GM12801 (cell line): ENCODE measurements around the gene BCKDHB.

Experiments
- TF ChIP-seq, protein P1 (sequence below): IDR thresholded peaks from one replicate; pipeline ENCODE4 v1.5.1; 2011; ENCODE audit warnings: control low read depth; ENCODE audit not compliant: insufficient read length; ENCODE audit errors: extremely low read depth

BCKDHB gene

GRCh38 chr6:80186082-80186481 is 79.6 kb downstream of the BCKDHB start:
- TF ChIP-seq, protein P1, sequence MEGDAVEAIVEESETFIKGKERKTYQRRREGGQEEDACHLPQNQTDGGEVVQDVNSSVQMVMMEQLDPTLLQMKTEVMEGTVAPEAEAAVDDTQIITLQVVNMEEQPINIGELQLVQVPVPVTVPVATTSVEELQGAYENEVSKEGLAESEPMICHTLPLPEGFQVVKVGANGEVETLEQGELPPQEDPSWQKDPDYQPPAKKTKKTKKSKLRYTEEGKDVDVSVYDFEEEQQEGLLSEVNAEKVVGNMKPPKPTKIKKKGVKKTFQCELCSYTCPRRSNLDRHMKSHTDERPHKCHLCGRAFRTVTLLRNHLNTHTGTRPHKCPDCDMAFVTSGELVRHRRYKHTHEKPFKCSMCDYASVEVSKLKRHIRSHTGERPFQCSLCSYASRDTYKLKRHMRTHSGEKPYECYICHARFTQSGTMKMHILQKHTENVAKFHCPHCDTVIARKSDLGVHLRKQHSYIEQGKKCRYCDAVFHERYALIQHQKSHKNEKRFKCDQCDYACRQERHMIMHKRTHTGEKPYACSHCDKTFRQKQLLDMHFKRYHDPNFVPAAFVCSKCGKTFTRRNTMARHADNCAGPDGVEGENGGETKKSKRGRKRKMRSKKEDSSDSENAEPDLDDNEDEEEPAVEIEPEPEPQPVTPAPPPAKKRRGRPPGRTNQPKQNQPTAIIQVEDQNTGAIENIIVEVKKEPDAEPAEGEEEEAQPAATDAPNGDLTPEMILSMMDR = no peak

GRCh38 chr6:80196906-80197305 is 90.4 kb downstream of the BCKDHB start:
- TF ChIP-seq, protein P1 = no peak

GRCh38 chr6:80197474-80197873 is 91.0 kb downstream of the BCKDHB start:
- TF ChIP-seq, protein P1 = no peak

GRCh38 chr6:80197986-80198385 is 91.5 kb downstream of the BCKDHB start:
- TF ChIP-seq, protein P1 = no peak

GRCh38 chr6:80203283-80203682 is 96.8 kb downstream of the BCKDHB start:
- TF ChIP-seq, protein P1 = no peak

- TF ChIP-seq, protein P1 = no peak
Observed at GRCh38 chr6:80205404-80205803, 98.9 kb downstream of the BCKDHB start.

- TF ChIP-seq, protein P1 = no peak
Observed at GRCh38 chr6:80206758-80207157, 100.3 kb downstream of the BCKDHB start.

GRCh38 chr6:80209430-80209829 is 103.0 kb downstream of the BCKDHB start:
- TF ChIP-seq, protein P1 = no peak
